HepG2 (cell line): Measurements from ENCODE around the gene PERCC1. TPM values are rescaled to one million over a fixed set of nuclear protein-coding genes. Genes with fewer than 3 reads are reported as not detected.

Experiments
- ATAC-seq: fragments of 200-7000 bp; cut with Tn5 transposase; 3 replicates; pipeline ENCODE4 v1.9.1; 2020; ENCODE audit warnings: mild to moderate bottlenecking, moderate library complexity
- BruUV-seq: library from RNA; stranded (reverse); fragments of 400-500 nt; replicated peaks from 2 replicates; lab custom pipeline; 2021; lab: Mats Ljungman, UMichigan
- CTCF ChIA-PET: fragments of 300-600 bp; formaldehyde crosslinking; extraction: SDS; loops from one replicate; lab custom pipeline; 2021; ENCODE audit warnings: low total read pairs, inconsistent platforms, low intra/inter-chr PET ratio; lab: Yijun Ruan, JAX
- POLR2A ChIA-PET: fragments of 350-600 bp; sonication (Branson Sonifier 250); formaldehyde crosslinking; loops from one replicate; lab custom pipeline; 2020; ENCODE audit warnings: antibody characterized with exemption, inconsistent platforms; lab: Yijun Ruan, JAX
- DNase-seq: peaks from one replicate; pipeline ENCODE4 v3.0.0-alpha.2; 2015; ENCODE audit warnings: low spot score
- FAIRE-seq: peaks from 3 replicates; lab custom pipeline; 2011; peaks lifted over from hg19 to GRCh38; lab: Jason Lieb, UNC
- H2AFZ ChIP-seq: one replicate; pipeline ENCODE4 v1.6.1; 2011; ENCODE audit warnings: low read length, inconsistent platforms
- H3K27ac ChIP-seq: fragments of 300-600 bp; 3 replicates; pipeline ENCODE4 v1.8.0; 2011; ENCODE audit warnings: mixed run types, mild to moderate bottlenecking, mixed read lengths, low read length, inconsistent platforms; ENCODE audit not compliant: insufficient read depth; ENCODE audit errors: extremely low read length
- H3K27me3 ChIP-seq, 2 experiments: fragments of 200-600 bp in 1 of 2; 2 replicates in 1 of 2; 3 replicates in 1 of 2; pipeline versions ENCODE4 v1.6.0 to v1.8.0; 2011; ENCODE audit warnings: low read length in 2 of 2, mild to moderate bottlenecking in 2 of 2, moderate library complexity in 2 of 2, inconsistent platforms in 1 of 2; ENCODE audit not compliant: insufficient read depth in 2 of 2, control insufficient read depth in 1 of 2
- H3K36me3 ChIP-seq, 2 experiments: fragments of 200-600 bp in 1 of 2; replicated peaks in 1 of 2; 2 replicates in 1 of 2; 3 replicates in 1 of 2; pipeline versions ENCODE4 v1.5.1 to v1.8.0; 2011; ENCODE audit warnings: low read length in 2 of 2, inconsistent platforms in 1 of 2; ENCODE audit not compliant: insufficient read depth in 2 of 2, control insufficient read depth in 1 of 2
- H3K4me1 ChIP-seq: 2 replicates; pipeline ENCODE4 v1.5.1; 2012; ENCODE audit warnings: low read length, inconsistent platforms; ENCODE audit not compliant: insufficient read depth
- H3K4me2 ChIP-seq: 2 replicates; pipeline ENCODE4 v1.6.0; 2011; ENCODE audit warnings: low read depth, low read length, inconsistent platforms
- H3K4me3 ChIP-seq, 3 experiments: fragments of 200-600 bp in 1 of 3; sonication (generic), shearing (Covaris generic) in 1 of 3; replicated peaks in 1 of 3; 2 replicates each; pipeline ENCODE4 v1.5.1; 2011 to 2016; ENCODE audit warnings: low read length in 3 of 3, inconsistent platforms in 2 of 3, low read depth in 2 of 3, mild to moderate bottlenecking in 2 of 3, control low read depth in 1 of 3, mixed read lengths in 1 of 3; ENCODE audit not compliant: insufficient read depth in 1 of 3
- H3K79me2 ChIP-seq: one replicate; pipeline ENCODE4 v1.6.1; 2011; ENCODE audit warnings: low read length, inconsistent platforms; ENCODE audit not compliant: insufficient read depth
- H3K9ac ChIP-seq: 2 replicates; pipeline ENCODE4 v1.6.0; 2011; ENCODE audit warnings: mild to moderate bottlenecking, low read depth, low read length, inconsistent platforms; ENCODE audit not compliant: insufficient read depth
- H3K9me3 ChIP-seq: 2 replicates; pipeline ENCODE4 v1.5.1; 2012; ENCODE audit warnings: mild to moderate bottlenecking, low read length
- H4K20me1 ChIP-seq: 2 replicates; pipeline ENCODE4 v1.6.0; 2011; ENCODE audit warnings: inconsistent platforms, mild to moderate bottlenecking, low read length, moderate library complexity; ENCODE audit not compliant: insufficient read depth
- CTCF ChIP-seq: sonication (generic); formaldehyde crosslinking; IDR thresholded peaks from 2 replicates; pipeline ENCODE4 v1.5.0; 2020; ENCODE audit warnings: mild to moderate bottlenecking, missing genetic modification reagents, moderate library complexity
- DPF2 ChIP-seq: sonication (generic); formaldehyde crosslinking; IDR thresholded peaks from 2 replicates; pipeline ENCODE4 v1.4.0; 2020; ENCODE audit warnings: mild to moderate bottlenecking, low read depth, missing genetic modification reagents, borderline replicate concordance
- MTA1 ChIP-seq: sonication (generic); formaldehyde crosslinking; IDR thresholded peaks from 2 replicates; pipeline ENCODE4 v1.4.0; 2020; ENCODE audit warnings: missing genetic modification reagents, mild to moderate bottlenecking, borderline replicate concordance
- SRSF4 ChIP-seq: fragments of 200-400 bp; formaldehyde crosslinking; IDR thresholded peaks from one replicate; pipeline ENCODE4 v1.6.1; 2018; ENCODE audit warnings: mild to moderate bottlenecking, low read depth, low read length, moderate library complexity; ENCODE audit not compliant: poor library complexity, severe bottlenecking
- TERF1 ChIP-seq: sonication (generic); formaldehyde crosslinking; IDR thresholded peaks from 2 replicates; pipeline ENCODE4 v1.8.0; 2022; ENCODE audit warnings: mild to moderate bottlenecking, missing genetic modification reagents, moderate library complexity
- XBP1 ChIP-seq: sonication (generic); formaldehyde crosslinking; IDR thresholded peaks from 2 replicates; pipeline ENCODE4 v1.5.0; 2020; ENCODE audit warnings: missing genetic modification reagents
- ZBED4 ChIP-seq: sonication (generic); formaldehyde crosslinking; IDR thresholded peaks from 2 replicates; pipeline ENCODE4 v1.4.0; 2020; ENCODE audit warnings: missing genetic modification reagents, borderline replicate concordance
- ZMAT3 ChIP-seq: sonication (generic); formaldehyde crosslinking; conservative IDR thresholded peaks from 2 replicates; pipeline ENCODE4 v1.7.0; 2021; ENCODE audit warnings: missing genetic modification reagents
- ZNF646 ChIP-seq: sonication (generic); formaldehyde crosslinking; IDR thresholded peaks from 2 replicates; pipeline ENCODE4 v1.9.0; 2021; ENCODE audit warnings: mild to moderate bottlenecking, missing genetic modification reagents
- WGBS: methylation state at CpG from one replicate; pipeline ENCODE4 v1.1.6; 2017; ENCODE audit warnings: low lambda C conversion rate; 5-methylcytosine and 5-hydroxymethylcytosine counted together
- in situ Hi-C: cut with HindIII; loops from 2 replicates; pipeline ENCODE4 v1.10.0; 2017; ENCODE audit warnings: low pct_unique_long_range_greater_than_20kb; ENCODE audit not compliant: extremely low pct_ligation_motif_present
- intact Hi-C: fragments of 100-400 bp; cut with micrococcal nuclease; formaldehyde crosslinking; loops from one replicate; pipeline ENCODE4 v1.10.0; 2022; ENCODE audit not compliant: unreplicated experiment
- polyA plus RNA-seq, 8 experiments: library from polyadenylated mRNA; depleted of rRNA in 3 of 8; stranded (reverse) in 7 of 8; unstranded in 1 of 8; fragments of >200 nt; fragmentation: Illumina TruSeq in 4 of 8; extraction: Trizol in 4 of 8; gene quantifications; 2 replicates each; pipeline versions ENCODE4 v1.2.1 to v1.2.3, GENCODE V29; 2011 to 2016; ENCODE audit warnings: low read depth in 4 of 8, missing spikeins in 1 of 8, mixed read lengths in 1 of 8; ENCODE audit not compliant: insufficient read depth in 1 of 8
- total RNA-seq, 5 experiments: library from RNA; depleted of rRNA; stranded (reverse); fragments of >200 nt; fragmentation: Illumina TruSeq; extraction: Trizol; gene quantifications; 2 replicates each; pipeline ENCODE4 v1.2.3, GENCODE V29; 2016; ENCODE audit warnings: low read depth in 1 of 5

PERCC1 gene
- total and polyA plus RNA-seq, 2 of the 13 experiments (the other 11 are each of a cell fraction or from before 2014, with no cell fraction given): 0.15 TPM; not detected in 1

GRCh38 chr16:1441391-1441829 is 10.5 kb downstream of the PERCC1 start (continued):
- TF ChIP-seq TERF1 (CRISPR knock-in tag): no peak
- no peak for TF ChIP-seq SRSF4
- TF ChIP-seq ZMAT3 (CRISPR knock-in tag): no peak
- no peak for TF ChIP-seq ZBED4 (CRISPR knock-in tag)
- no peak for TF ChIP-seq XBP1

- Histone ChIP-seq H3K36me3 (no peaks in the 10 kb centered on the region; a peak in 1 of 5 replicates), H4K20me1 (no peaks in the 10 kb centered on the region), H3K9me3 (no peaks in the 10 kb centered on the region), H3K4me3 (no peak overlapping the region), H3K79me2 (no peaks in the 10 kb centered on the region), H3K27ac (no peak overlapping the region), H3K4me2 (no peak overlapping the region), H2AFZ (no peak overlapping the region), H3K27me3 (peaks cover 6 to 18% of the 10 kb centered on the region in 2 experiments; a peak in 4 of 5 replicates), H3K9ac (no peak overlapping the region), H3K4me1 (peaks cover 36% of the 10 kb centered on the region)
- intact Hi-C loops (no loop called here), in situ Hi-C loops (no loop called here)
- no TSS peak for BruUV-seq
- ChIA-PET CTCF (no interaction called here), POLR2A (no interaction called here)
- ATAC-seq: no peak
- no peak for FAIRE-seq
- TF ChIP-seq CTCF (CRISPR knock-in tag): no peak
- TF ChIP-seq MTA1 (CRISPR knock-in tag): 0 out of 2 replicates have a peak, but pooled peaks have one; percentile 22
- TF ChIP-seq DPF2: no peak
- no peak for TF ChIP-seq ZNF646 (CRISPR knock-in tag)
- no peak for DNase-seq
- no CpG with 5 or more reads among the region's 24 CpGs for WGBS
Measured at GRCh38 chr16:1442697-1443096, 11.8 kb downstream of the PERCC1 start.
